Measurements from ENCODE around the gene VSIR.

Gene VSIR

DNA sequence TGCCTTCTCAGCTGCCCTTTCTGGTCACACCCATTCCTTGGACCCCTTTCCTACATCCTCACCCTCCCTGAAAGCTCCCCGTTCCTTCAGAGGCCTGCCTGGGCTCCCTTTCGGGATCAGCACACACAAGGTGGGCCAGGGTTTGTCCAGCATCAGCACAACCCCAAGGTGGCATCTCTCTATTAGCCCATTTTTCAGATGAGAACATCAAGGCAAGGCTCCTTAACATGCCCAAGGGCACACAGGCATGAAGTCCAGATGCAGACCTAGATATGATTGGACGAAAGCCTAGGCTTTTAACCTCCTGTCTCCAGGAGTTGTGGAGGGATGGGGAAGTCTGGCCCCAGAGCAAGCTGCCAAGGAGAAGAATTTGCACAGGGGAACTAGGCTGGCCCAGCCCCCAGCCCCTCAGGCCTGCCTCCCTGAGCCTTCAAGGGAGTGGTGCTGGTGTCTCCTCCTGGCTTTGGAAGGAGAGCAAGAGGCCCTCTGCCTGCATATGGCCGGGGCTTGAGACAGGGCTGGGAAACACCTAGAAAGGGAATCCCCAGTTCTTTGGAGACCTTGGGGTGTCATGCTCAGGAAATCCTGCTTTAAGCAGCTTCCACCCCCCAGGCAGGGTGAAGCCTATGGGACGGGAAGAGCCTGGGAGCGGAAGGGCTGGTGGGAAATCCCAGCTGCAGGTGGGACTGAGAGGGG is 9.0 kb upstream of the VSIR start:
- DNase-seq: no peak

DNA sequence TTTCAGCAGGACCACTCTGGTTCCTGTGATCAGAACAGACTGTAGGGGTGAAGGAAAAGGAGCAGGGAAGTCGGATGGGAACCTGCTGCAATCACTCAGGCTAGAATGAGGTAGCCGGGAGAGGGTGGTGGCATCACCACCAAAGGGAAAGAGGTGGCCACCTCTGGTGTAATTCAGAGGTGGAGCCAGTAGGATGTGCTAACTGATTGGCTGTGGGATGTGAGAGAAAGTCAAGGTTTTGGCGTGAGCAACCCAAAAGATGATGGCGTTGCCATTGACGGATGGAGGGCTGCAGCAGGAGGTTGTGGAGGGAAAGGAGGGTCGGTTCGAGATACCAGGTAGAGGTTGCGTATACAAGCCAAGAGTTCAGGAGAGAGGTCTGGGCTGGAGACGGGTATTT is 7.4 kb upstream of the VSIR start:
- no peak for DNase-seq

DNA sequence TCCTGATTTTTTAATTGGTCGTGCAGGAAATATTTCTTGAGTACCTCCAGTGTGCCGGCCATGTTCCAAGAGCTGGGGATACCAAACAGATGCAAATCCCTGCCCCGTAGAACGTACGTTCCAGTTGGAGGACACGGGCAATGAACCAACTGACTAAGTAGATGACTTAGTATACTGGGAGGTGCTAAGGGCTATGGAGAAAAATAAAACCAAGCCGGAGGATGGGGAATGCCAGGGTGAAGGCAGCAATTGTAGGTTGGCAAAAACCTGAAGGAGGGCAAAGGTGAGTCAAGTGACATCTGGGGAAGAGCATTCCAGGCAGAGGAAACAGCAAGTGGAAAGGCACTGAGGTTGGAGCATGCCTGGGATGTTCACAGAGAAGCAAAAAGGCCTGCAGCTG is 6.8 kb upstream of the VSIR start:
- DNase-seq: no peak

DNA sequence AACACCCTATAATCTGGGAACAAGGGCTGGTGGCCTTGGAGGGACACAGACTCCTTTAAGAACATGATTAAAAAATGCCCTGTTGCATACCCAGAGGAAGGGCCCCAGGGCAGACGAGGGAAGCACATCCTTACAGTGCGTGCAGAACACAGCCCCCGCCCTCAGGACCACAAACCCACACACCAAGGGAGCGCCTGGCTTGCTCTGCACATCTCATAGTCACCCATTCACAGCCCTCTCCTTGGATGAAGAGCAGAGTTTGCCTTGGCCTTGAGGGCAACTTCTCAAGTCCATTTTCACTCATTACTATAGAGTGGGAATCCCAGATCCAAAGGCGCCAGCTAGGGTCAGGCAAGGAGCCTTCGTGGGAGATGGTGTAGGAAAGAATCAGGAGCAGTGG is 6.3 kb upstream of the VSIR start:
- DNase-seq: no peak

DNA sequence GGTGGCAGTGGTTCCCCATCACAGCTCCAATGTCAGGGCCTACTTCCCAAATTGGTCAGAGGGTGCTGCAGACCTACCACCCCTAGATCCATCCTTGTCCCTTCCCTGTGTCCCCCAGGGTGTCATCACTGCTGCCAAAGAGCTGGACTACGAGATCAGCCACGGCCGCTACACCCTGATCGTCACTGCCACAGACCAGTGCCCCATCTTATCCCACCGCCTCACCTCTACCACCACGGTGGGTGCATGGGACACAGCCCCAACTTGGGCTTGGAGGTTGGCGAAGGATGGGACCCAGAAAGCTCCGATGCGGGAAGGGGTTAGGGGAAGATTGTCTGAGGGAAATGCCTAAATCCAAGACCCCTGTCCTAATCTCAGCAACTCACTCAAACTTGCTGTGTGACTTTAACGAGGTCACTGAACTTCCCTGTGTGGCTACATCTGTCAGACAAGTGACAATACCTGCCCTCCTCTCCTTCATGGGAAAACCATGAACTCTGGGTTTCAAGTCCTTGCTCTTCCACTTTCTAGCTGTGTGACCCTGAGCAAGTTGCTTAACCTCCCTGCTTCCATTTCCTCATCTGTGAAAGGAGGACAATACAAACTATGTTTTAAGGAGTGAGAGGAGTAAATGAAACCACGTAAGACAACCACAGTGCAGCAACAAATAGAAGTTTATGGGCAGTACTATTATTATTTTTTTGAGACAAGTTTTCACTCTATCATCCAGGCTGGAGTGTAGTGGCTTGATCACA is 4.9 kb upstream of the VSIR start:
- DNase-seq: no peak

DNA sequence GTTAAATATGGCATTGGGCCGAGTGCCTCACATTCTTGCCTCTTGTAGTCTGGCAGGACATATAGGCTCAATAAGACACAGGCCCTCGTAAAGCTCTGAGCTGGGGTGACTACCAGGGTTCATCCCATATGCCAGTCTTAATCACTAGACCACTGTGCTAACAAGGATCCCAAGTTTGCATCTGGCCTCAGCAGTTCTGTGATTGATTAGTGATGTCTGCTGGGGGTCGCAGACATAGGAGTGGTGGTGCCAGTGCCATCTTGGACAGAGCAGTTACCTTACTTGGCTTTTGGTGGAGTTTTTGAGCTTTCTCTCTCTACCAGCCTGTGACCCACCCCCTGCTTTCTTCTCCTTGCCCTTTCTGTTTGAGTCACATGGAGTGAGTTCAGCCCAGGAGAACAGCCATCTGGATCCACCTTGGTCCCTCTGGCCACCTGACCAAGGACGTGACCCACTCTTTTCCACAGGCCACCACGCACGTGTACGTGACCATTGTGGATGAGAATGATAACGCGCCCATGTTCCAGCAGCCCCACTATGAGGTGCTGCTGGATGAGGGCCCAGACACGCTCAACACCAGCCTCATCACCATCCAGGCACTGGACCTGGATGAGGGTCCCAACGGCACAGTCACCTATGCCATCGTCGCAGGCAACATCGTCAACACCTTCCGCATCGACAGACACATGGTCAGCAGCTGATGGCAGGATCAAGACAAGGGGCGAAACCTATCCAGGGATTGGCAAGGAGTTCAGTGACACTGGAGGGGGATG is 4.1 kb upstream of the VSIR start:
- DNase-seq: no peak

DNA sequence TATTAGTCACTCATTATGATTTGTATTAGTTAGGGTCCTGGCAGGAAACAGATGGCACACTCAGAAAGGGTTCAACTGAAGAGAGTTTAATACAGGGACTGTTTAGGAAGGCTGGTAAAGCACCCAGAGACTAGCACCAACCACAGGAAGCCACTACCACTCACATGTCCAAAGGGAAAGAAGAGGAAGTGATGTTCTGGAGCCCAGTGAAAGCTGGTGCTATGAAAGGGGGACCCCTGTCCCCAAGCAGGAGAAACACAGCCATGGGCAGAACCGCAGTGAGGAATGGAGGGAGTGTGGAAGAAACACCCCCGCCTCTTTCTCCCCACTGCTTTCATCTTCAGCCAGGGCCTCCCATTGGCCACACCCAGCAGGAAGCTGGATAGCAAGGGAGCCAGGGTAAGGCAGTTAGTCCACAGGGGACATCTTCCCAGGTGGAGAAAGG is 3.2 kb upstream of the VSIR start:
- DNase-seq: no peak

DNA sequence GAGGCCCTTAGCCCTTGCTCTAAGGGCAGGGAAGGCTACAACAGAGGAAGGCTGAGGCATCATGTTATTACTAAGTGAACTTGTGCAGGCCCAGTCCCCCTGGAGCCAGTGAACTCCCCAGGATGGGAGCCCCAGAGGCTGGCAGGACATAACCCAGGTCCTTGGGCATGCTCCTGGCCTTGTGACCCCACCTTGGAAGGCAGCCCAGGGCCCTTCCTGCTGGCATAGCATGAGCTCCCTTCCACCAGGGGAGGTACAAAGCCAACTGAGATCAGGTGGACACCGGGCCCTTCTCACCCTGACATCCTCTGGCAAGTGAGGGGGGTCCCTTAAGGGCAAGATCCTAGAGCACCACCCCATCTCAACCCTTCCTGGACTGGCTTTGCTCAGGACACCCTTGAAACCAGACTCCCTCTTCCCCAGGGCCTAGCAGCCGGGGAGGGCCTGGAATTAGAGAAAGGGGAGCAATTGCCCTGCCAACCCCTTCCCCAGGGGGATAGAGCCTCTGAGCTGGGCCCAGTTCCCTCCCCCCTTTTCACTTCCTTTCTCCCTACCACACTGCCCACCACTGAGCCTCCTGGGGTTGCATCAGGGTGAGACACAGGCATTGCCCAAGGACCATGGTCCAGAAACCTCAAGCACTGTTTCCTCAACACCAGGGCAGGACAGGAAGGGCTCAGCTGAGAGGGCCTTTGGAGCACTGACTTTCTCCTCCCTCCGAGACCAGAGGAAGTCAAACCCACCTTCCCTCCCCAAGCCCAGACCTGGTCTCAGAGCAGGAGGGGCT is 1.8 kb upstream of the VSIR start:
- no peak for DNase-seq

DNA sequence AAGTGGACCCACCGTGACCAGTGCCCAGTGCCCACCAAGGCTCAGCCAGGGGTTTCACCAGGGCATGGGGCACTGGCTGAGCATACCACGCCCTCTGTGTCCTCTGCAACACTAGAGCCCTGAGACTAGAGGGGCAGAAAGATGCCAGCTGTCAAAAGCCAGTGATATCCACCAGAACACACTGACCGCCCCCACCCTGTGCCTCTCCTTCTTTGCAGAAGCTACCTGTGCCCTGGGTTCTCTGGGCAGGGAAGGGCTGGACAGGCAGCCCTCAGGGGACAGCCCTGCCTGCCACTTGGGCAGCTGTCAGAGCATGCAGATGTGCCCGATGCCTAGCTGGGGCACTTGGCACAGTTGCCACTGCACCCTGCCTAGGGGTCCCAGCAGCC is 494 bp downstream of the VSIR start:
- DNase-seq: no peak

DNA sequence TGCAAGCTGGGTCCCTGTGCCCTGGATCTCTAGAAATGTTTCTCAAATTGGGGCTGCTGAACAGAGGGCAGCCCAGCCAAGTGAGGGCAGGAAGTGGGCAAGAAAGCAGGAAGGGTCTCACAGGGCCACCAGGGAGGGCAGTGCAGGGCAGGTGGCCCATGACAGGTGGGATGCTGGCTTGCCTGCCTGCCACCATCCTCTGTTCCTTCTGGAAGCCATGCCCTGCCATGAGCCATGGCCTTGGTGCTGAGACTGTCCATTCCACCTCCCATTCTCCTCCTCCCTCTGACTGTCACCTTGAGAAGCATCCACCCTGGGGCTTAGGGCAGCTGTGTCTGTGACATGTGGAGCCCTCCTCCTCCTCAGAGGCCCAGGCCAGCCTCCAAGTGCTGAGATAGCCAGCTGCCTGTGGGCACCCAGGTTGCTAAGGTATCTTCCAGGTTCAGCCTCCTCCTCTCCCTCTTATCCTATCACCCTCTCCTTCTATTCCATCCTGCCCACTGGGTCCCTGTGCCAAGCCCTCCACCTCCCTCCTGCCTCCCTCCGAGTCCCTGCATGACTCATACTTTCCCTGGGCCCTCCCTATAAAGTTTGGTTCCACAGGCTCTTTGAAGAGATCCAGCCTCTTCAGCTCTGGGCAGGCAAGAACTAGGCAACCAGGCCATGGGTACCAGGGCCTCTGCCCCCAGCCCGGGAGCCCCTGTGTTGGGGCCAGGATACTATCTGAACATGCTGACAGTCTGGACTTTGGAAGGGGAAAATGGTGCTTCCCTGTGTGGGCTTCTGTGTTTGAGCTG is 1.3 kb downstream of the VSIR start:
- no peak for DNase-seq

DNA sequence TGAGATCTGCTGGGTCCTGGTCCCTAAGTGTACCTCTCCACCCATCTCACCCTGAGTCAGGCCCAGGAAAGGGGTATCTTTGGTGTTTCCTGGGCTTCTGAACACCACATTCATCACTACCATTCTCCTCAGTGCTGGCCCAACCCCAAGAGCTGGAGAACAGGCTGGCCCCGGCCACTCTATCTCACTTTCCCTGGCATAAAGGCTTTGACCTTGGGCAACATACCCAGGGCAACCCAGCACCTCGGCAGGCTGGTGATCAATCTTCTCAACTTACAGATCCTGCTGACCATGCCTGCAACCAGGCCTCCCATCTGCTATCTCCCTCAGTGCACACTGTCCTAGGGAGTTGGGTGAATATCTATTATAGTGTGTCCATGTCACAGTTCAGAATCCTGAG is 2.1 kb downstream of the VSIR start:
- no peak for DNase-seq

DNA sequence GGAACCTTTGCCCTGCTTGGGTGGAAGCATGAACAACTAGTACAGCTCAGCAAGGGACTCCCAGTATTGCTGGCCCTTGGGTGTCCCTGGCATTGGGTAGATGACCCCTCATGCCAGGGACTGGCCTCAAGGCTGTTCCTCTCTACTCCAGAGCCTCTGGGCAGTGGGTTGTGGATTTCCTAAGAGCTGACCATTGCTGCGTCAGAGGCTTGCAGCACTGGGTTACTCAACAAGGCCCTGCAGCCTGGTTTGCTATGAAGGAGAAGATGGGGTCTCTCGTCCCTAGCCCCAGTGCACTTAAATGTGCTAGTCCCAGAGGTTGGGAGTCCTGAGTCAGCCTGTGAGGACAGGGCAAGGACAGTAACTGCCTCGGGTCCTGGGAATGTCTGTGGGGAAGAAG is 2.5 kb downstream of the VSIR start:
- no peak for DNase-seq

DNA sequence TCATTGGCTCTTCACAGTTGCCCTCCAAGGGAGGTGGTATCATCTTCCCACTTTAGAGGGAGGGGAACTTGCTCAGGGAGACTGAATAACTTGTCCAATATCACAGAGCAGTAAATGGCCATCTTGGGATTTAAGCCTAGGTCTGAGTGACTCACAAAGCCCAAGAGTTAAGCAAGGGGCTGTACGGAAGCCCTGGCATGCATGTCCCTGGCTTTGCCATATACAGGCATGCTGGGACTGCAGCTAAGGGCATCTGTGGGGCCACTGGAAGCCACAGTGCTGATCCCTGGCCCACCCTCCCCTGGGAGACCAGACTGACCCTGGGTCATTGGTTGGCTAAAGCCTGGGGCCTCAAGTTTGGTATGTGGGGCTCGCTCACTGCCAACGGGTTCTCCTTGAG is 3.1 kb downstream of the VSIR start:
- no peak for DNase-seq

DNA sequence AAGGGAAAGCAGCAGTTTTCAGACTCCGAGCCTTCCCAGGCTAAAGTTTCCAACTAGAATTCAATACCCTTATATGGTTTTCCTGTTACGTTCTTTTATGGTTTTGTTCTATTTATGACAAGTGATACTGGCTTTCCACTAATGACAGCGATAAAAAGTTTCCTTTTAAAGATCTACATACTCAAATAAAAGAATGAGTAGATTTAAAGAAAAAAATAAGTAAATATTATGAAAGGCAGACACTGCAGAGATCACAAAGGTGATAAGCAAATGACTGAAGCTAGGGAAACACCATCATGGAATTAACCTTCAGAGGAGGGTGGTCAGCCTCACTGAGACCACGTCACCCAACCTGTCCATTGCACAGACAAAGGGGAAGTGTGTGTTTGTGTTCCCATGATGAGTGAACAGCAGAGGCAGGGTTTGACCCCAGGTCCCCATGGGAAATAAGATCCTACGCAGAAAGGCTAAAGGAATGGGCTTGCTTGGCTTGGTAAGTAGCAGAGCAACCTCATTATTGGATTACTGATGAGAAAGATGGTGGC is 4.0 kb downstream of the VSIR start:
- no peak for DNase-seq

DNA sequence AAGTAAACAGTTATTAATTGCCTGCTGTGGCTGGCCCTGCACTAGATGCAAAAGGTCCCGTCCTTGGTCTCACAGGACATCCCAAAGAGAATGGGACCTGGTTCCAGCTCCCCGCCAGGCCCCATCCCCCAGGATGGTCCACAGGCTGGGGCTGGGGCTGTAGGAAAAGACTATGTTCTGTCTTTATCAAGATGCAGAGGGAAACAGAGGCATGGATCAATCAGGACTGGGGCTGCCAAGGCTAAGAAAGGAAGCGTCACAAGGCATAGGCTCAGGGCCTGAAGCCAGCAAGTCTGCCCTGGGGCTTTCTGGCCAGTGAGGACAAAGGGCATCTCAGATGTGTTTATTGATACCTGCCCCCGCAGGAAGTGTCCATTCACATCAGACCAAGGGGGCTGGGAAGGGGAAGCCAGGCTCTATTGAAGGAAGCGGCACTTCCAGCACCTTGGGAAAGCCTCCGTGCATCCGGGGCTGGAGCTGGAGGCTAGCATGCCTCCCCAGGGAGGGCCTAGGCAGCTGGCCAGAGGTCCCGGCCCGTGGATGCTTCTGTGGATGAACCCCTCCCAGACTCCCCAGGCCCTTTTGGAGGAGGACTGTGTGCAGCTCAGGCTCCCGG is 5.8 kb downstream of the VSIR start:
- DNase-seq: no peak

DNA sequence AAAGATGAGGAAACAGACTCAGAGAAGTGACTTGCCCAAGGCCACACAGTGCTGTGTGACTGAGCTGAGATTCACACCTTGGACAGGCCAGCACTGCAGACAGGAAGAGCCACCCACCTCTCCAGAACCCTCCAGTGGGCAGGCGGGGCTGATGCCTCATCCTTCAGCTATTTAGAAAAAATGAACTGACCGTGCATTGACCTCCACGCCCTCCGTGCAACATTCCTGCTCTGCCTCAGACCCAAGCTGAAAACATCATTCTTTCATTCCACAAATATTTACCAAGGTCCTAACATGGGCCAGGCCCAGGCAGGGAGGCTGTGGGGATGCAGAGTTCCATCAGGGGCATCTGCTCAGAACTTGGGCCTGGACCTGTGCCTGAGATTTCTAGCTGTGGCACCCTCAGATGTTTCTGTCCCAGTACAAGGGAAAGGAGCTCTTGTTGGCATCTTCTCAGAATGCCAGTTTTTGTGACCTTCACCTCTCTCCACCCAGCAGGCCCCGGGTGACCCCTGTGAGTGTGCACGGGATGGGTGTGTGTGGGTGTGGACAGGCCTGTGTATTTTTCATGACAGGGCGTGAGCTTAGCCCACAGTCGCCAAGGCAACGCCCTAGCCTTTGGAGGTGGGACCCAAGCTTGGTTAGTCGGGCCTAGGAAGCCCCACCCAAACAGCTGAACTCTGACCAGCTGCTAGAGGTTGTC is 6.5 kb downstream of the VSIR start:
- DNase-seq: no peak

DNA sequence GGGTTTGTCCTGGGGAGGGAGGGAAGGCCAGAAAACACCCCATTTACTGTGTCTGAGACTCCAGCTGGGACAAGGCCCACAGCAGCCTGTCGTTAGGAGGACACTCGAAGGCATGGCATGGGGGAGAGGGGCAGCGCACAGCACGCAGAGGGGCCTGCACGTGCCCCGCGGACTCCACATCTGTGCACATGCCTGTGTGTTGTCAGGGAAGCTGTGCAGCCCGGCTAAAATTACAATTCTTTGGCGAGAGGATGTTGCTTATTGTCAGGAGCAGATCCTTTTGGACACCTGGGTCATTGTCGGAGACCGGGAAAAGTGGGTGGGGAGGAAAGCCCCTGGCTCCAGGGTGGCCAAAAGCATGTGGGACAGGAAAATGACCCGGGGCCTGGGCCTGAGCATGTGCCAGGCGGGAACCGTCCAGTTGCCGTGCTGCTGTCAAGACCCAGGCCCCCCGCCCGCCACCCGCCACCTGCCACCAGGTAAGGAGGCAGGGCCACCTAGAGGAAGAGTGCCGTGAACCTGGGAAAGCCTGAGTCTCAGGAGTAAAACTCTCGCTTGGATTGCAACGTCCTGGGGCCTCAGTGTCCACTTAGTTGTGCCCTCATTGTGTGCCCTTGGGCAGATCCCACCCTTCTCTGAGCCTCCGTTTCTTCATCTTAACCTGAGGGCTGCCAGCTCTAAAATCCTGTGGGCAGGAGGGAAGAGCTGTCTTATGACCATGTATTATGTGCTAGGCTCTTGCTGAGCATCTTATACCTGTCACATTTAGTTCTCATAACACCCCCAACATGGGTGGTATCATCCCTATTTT is 7.2 kb downstream of the VSIR start:
- no peak for DNase-seq

DNA sequence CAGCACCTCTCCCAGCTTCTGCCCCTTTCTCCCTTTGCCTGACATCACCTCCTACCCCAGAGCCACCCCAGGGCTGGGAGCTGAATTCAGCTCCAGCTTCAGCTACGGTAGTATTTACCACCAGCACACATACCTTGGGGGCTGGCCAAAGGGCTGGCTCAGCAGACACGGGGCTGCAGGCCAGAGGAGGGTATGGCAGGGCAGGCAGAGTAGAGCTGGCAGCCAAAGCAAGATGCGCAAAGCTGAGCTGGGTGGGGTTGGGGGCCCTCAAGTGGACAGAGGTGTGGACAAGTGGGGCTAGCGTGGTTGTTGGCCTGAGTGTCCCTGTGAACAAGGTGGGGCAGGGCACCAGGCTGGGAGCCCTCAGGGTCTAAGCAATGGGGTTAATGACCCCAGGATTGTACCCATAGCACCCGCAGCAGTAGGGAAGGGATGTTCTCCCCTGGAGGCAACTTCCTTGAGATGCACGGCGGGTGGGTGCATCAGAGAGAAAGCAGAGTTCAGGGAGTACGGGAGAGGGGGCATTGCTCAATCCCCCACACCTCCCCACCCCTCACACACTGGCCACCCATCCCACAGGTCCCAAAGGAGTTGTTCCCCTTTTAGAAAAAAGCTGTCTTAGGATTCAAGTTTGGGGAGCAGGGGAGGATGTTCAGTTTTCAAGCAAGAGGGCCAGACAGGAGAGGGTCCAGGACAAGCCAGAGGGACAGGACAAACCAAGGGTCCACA is 8.0 kb downstream of the VSIR start:
- no peak for DNase-seq
